Smooth muscle cell (in vitro differentiated cells): Measurements from ENCODE around the gene MTHFD2. TPM values are rescaled to one million over a fixed set of nuclear protein-coding genes. Genes with fewer than 3 reads are reported as not detected.

Experiments used
- DNase-seq: peaks from one replicate; lab custom pipeline; 2025; ENCODE audit not compliant: unreplicated experiment; lab: John Stamatoyannopoulos, UW
- H2AFZ ChIP-seq: fragments of 200-600 bp; sonication (generic); 2 replicates; pipeline ENCODE4 v1.6.0; 2016; ENCODE audit warnings: antibody characterized with exemption, low read depth, mild to moderate bottlenecking
- H3F3A ChIP-seq: fragments of 200-600 bp; sonication (generic); 2 replicates; pipeline ENCODE4 v1.6.0; 2017; ENCODE audit warnings: antibody characterized with exemption, low read depth
- H3K27ac ChIP-seq: fragments of 200-600 bp; sonication (generic); 2 replicates; pipeline ENCODE4 v1.5.1; 2016; ENCODE audit warnings: low read depth, mild to moderate bottlenecking
- H3K27me3 ChIP-seq: fragments of 200-600 bp; sonication (generic); 2 replicates; pipeline ENCODE4 v1.6.1; 2016; ENCODE audit warnings: low read depth, mild to moderate bottlenecking
- H3K36me3 ChIP-seq: fragments of 200-600 bp; sonication (generic); 2 replicates; pipeline ENCODE4 v1.5.1; 2016; ENCODE audit warnings: low read depth
- H3K4me1 ChIP-seq: fragments of 200-600 bp; sonication (generic); 2 replicates; pipeline ENCODE4 v1.5.1; 2016; ENCODE audit warnings: low read depth
- H3K4me2 ChIP-seq: fragments of 200-600 bp; sonication (generic); 2 replicates; pipeline ENCODE4 v1.6.0; 2016; ENCODE audit warnings: mild to moderate bottlenecking
- H3K4me3 ChIP-seq: fragments of 200-600 bp; sonication (generic); 2 replicates; pipeline ENCODE4 v1.5.1; 2016; ENCODE audit warnings: mild to moderate bottlenecking
- H3K79me2 ChIP-seq: fragments of 200-600 bp; sonication (generic); 2 replicates; pipeline ENCODE4 v1.6.0; 2016; ENCODE audit warnings: low read depth, mild to moderate bottlenecking
- H3K9ac ChIP-seq: fragments of 200-600 bp; sonication (generic); 2 replicates; pipeline ENCODE4 v1.6.0; 2016; ENCODE audit warnings: low read depth
- H3K9me3 ChIP-seq: fragments of 200-600 bp; sonication (generic); replicated peaks from 2 replicates; pipeline ENCODE4 v1.5.1; 2016; ENCODE audit warnings: low read depth
- H4K20me1 ChIP-seq: fragments of 200-600 bp; sonication (generic); 2 replicates; pipeline ENCODE4 v1.6.0; 2016; ENCODE audit warnings: low read depth
- CTCF ChIP-seq: fragments of 200-600 bp; sonication (generic); IDR thresholded peaks from 2 replicates; pipeline ENCODE4 v1.5.1; 2017; ENCODE audit warnings: borderline replicate concordance, mild to moderate bottlenecking, antibody characterized with exemption; ENCODE audit not compliant: insufficient read depth, poor library complexity, severe bottlenecking
- WGBS: methylation state at CpG from one replicate; pipeline ENCODE4 v1.1.7; 2016; ENCODE audit warnings: low lambda C conversion rate; 5-methylcytosine and 5-hydroxymethylcytosine counted together
- polyA plus RNA-seq: library from polyadenylated mRNA; unstranded; fragments of >200 nt; fragmentation: Nextera tagmentation; extraction: Ambion mirVana; gene quantifications from 2 replicates; pipeline ENCODE4 v1.2.1, GENCODE V29; 2016
- total RNA-seq: library from RNA; depleted of rRNA; stranded (reverse); fragments of >200 nt; gene quantifications from 2 replicates; pipeline ENCODE4 v1.2.3, GENCODE V29; 2014

The MTHFD2 gene
- total and polyA plus RNA-seq, 2 experiments from 2014 or later, result 63.6 to 136 TPM

GRCh38 chr2:74152954-74153353 lies 45.5 kb upstream of the MTHFD2 start:
- no peak for TF ChIP-seq CTCF
- no peak overlapping the region for H3K4me3 ChIP-seq
- H3K4me2 ChIP-seq, result no peak overlapping the region
- no peak overlapping the region for H2AFZ ChIP-seq
- H4K20me1 ChIP-seq, result peaks cover 17% of the 10 kb centered on the region
- peaks cover 6% of the 10 kb centered on the region for H3K79me2 ChIP-seq
- H3K4me1 ChIP-seq, result peaks cover 8% of the 10 kb centered on the region
- no peak overlapping the region for H3K27ac ChIP-seq
- WGBS, result 98% methylated on average over 2 of the region's 2 CpGs
- no peak for DNase-seq
- no peaks in the 10 kb centered on the region for H3K27me3 ChIP-seq
- H3K9me3 ChIP-seq, result no peaks in the 10 kb centered on the region
- peaks cover 15% of the 10 kb centered on the region for H3K36me3 ChIP-seq
- peaks cover 23% of the 10 kb centered on the region for H3F3A ChIP-seq
- H3K9ac ChIP-seq, result no peak overlapping the region

GRCh38 chr2:74155830-74156229 lies 42.6 kb upstream of the MTHFD2 start:
- H3K4me2 ChIP-seq, result no peak overlapping the region
- peaks cover 43% of the 10 kb centered on the region for H4K20me1 ChIP-seq
- no peaks in the 10 kb centered on the region for H3K27me3 ChIP-seq
- H3K36me3 ChIP-seq, result peaks cover 24% of the 10 kb centered on the region
- H3K27ac ChIP-seq, result no peak overlapping the region
- H2AFZ ChIP-seq, result no peak overlapping the region
- H3K4me1 ChIP-seq, result no peaks in the 10 kb centered on the region
- no peak overlapping the region for H3K9ac ChIP-seq
- no peaks in the 10 kb centered on the region for H3K9me3 ChIP-seq
- no peak overlapping the region for H3K4me3 ChIP-seq
- peaks cover 22% of the 10 kb centered on the region for H3F3A ChIP-seq
- 98% methylated on average over 3 of the region's 3 CpGs for WGBS
- TF ChIP-seq CTCF, result no peak
- H3K79me2 ChIP-seq, result peaks cover 13% of the 10 kb centered on the region
- DNase-seq, result no peak

- Histone ChIP-seq H3K9me3 (no peaks in the 10 kb centered on the region), H3K79me2 (peaks cover 73% of the 10 kb centered on the region), H3K9ac (no peak overlapping the region), H4K20me1 (peaks cover 63% of the 10 kb centered on the region), H3K36me3 (peaks cover 35% of the 10 kb centered on the region), H3K4me3 (no peak overlapping the region), H2AFZ (no peak overlapping the region), H3K4me2 (no peak overlapping the region), H3K27ac (no peak overlapping the region), H3K27me3 (no peaks in the 10 kb centered on the region), H3F3A (no peaks in the 10 kb centered on the region), H3K4me1 (no peaks in the 10 kb centered on the region)
- 94% methylated on average over 6 of the region's 6 CpGs for WGBS
- TF ChIP-seq CTCF, result no peak
- no peak for DNase-seq
Observed at GRCh38 chr2:74162951-74163350, 35.5 kb upstream of the MTHFD2 start.

GRCh38 chr2:74164761-74165160 lies 33.7 kb upstream of the MTHFD2 start:
- Histone ChIP-seq H3K27me3 (no peaks in the 10 kb centered on the region), H3K79me2 (peaks cover 87% of the 10 kb centered on the region), H3K4me3 (no peak overlapping the region), H4K20me1 (peaks cover 61% of the 10 kb centered on the region), H3K27ac (no peak overlapping the region), H3F3A (no peaks in the 10 kb centered on the region), H3K9ac (no peak overlapping the region), H2AFZ (no peak overlapping the region), H3K4me1 (no peaks in the 10 kb centered on the region), H3K9me3 (no peaks in the 10 kb centered on the region), H3K36me3 (peaks cover 44% of the 10 kb centered on the region), H3K4me2 (no peak overlapping the region)
- 100% methylated on average over 1 of the region's 1 CpG for WGBS
- TF ChIP-seq CTCF, result no peak
- DNase-seq, result no peak
